Neural cell (in vitro differentiated cells): Measurements from ENCODE around the gene MAML3. TPM values are rescaled to one million over a fixed set of nuclear protein-coding genes. Genes with fewer than 3 reads are reported as not detected.

ENCODE experiments used
- H2AFZ ChIP-seq: fragments of 200-600, 300-800 bp; sonication (generic), shearing (Covaris generic); 2 replicates; pipeline ENCODE4 v1.6.0; 2014; ENCODE audit warnings: low read depth, mild to moderate bottlenecking, antibody characterized with exemption, low read length, moderate library complexity
- H3F3A ChIP-seq: fragments of 200-600 bp; shearing (Covaris generic); 2 replicates; pipeline ENCODE4 v1.6.1; 2016; ENCODE audit warnings: mild to moderate bottlenecking, moderate library complexity, mixed read lengths, antibody characterized with exemption, low read length; ENCODE audit not compliant: insufficient read depth, poor library complexity, severe bottlenecking
- H3K27ac ChIP-seq: fragments of 200-600, 300-800 bp; sonication (generic), shearing (Covaris generic); 2 replicates; pipeline ENCODE4 v1.5.1; 2014; ENCODE audit warnings: mild to moderate bottlenecking, low read length, moderate library complexity
- H3K27me3 ChIP-seq: fragments of 300-800, 200-600 bp; sonication (generic), shearing (Covaris generic); 2 replicates; pipeline ENCODE4 v1.6.0; 2014; ENCODE audit warnings: mild to moderate bottlenecking, low read depth, low read length, moderate library complexity; ENCODE audit not compliant: insufficient read depth
- H3K36me3 ChIP-seq: fragments of 300-800, 200-600 bp; sonication (generic), shearing (Covaris generic); 2 replicates; pipeline ENCODE4 v1.5.1; 2014; ENCODE audit warnings: mild to moderate bottlenecking, antibody characterized with exemption, low read length, moderate library complexity; ENCODE audit not compliant: insufficient read depth
- H3K4me2 ChIP-seq: fragments of 300-800, 200-600 bp; sonication (generic), shearing (Covaris generic); 2 replicates; pipeline ENCODE4 v1.6.0; 2014; ENCODE audit warnings: mild to moderate bottlenecking, low read length
- H3K4me3 ChIP-seq: fragments of 300-800, 200-600 bp; sonication (generic), shearing (Covaris generic); 2 replicates; pipeline ENCODE4 v1.5.1; 2014; ENCODE audit warnings: mild to moderate bottlenecking, low read length, moderate library complexity
- H3K79me2 ChIP-seq: fragments of 200-600 bp; shearing (Covaris generic); replicated peaks from 2 replicates; pipeline ENCODE4 v1.6.0; 2014; ENCODE audit warnings: mild to moderate bottlenecking, low read length, moderate library complexity; ENCODE audit not compliant: insufficient read depth
- H3K9ac ChIP-seq: fragments of 300-800, 200-600 bp; sonication (generic), shearing (Covaris generic); 2 replicates; pipeline ENCODE4 v1.6.1; 2016; ENCODE audit warnings: mild to moderate bottlenecking, low read length, mixed read lengths
- H3K9me2 ChIP-seq: fragments of 200-600 bp; shearing (Covaris generic); 2 replicates; pipeline ENCODE4 v1.6.1; 2016; ENCODE audit warnings: mild to moderate bottlenecking, low read length, mixed read lengths; ENCODE audit not compliant: insufficient read depth
- H3K9me3 ChIP-seq: fragments of 200-600, 300-800 bp; sonication (generic), shearing (Covaris generic); 2 replicates; pipeline ENCODE4 v1.6.1; 2016; ENCODE audit warnings: mild to moderate bottlenecking, mixed run types, low read length, moderate library complexity, mixed read lengths
- H4K20me1 ChIP-seq: fragments of 200-600 bp; shearing (Covaris generic); 2 replicates; pipeline ENCODE4 v1.6.1; 2016; ENCODE audit warnings: mild to moderate bottlenecking, mixed run types; ENCODE audit not compliant: insufficient read depth
- EP300 ChIP-seq: fragments of 450-650 bp; conservative IDR thresholded peaks from 2 replicates; pipeline ENCODE4 v1.6.1; 2014; ENCODE audit warnings: antibody characterized with exemption, mild to moderate bottlenecking, moderate library complexity; ENCODE audit not compliant: poor library complexity, severe bottlenecking
- EZH2 ChIP-seq: fragments of 200-600, 300-800 bp; shearing (Covaris generic), sonication (generic); IDR thresholded peaks from 2 replicates; pipeline ENCODE4 v1.6.1; 2014; ENCODE audit warnings: antibody characterized with exemption, low read length, borderline replicate concordance, mild to moderate bottlenecking; ENCODE audit not compliant: insufficient read depth, poor library complexity, severe bottlenecking
- MXI1 ChIP-seq: fragments of 450-650 bp; conservative IDR thresholded peaks from 2 replicates; pipeline ENCODE4 v1.6.1; 2014; ENCODE audit warnings: antibody characterized with exemption, mild to moderate bottlenecking; ENCODE audit not compliant: poor library complexity, severe bottlenecking
- POLR2AphosphoS5 ChIP-seq: IDR thresholded peaks from 2 replicates; pipeline ENCODE4 v1.6.1; 2012
- RAD21 ChIP-seq: fragments of 450-650 bp; conservative IDR thresholded peaks from 2 replicates; pipeline ENCODE4 v1.6.1; 2014; ENCODE audit warnings: antibody characterized with exemption, mild to moderate bottlenecking, moderate library complexity
- REST ChIP-seq: IDR thresholded peaks from 2 replicates; pipeline ENCODE4 v1.6.1; 2012; ENCODE audit warnings: borderline replicate concordance
- SMC3 ChIP-seq: fragments of 450-650 bp; conservative IDR thresholded peaks from 2 replicates; pipeline ENCODE4 v1.6.1; 2014; ENCODE audit warnings: antibody characterized with exemption, mild to moderate bottlenecking, moderate library complexity; ENCODE audit not compliant: poor library complexity
- TAF1 ChIP-seq: IDR thresholded peaks from 2 replicates; pipeline ENCODE4 v1.6.1; 2012; ENCODE audit warnings: low read depth
- polyA plus RNA-seq: library from polyadenylated mRNA; depleted of rRNA; stranded (reverse); fragments of >200 nt; gene quantifications from 2 replicates; pipeline ENCODE4 v1.2.3, GENCODE V29; 2014
- TF ChIP-seq, protein P1 (sequence below): fragments of 450-650 bp; IDR thresholded peaks from 2 replicates; pipeline ENCODE4 v1.5.1; 2014; ENCODE audit warnings: antibody characterized with exemption, mild to moderate bottlenecking, moderate library complexity; ENCODE audit not compliant: poor library complexity, severe bottlenecking

The MAML3 gene
- polyA plus RNA-seq, 1 donor from 2014 or later = 10.2 TPM

GRCh38 chr4:139786494-139787354, 367.3 kb downstream of the MAML3 start:
- H3F3A ChIP-seq = no peaks in the 10 kb centered on the region
- H2AFZ ChIP-seq = no peak overlapping the region
- H3K79me2 ChIP-seq = peaks cover 2% of the 10 kb centered on the region
- H4K20me1 ChIP-seq = no peaks in the 10 kb centered on the region
- no peaks in the 10 kb centered on the region for H3K36me3 ChIP-seq
- no peaks in the 10 kb centered on the region for H3K9me2 ChIP-seq
- peak overlapping the region; percentile 50 for H3K4me3 ChIP-seq
- no peaks in the 10 kb centered on the region for H3K27me3 ChIP-seq
- H3K9me3 ChIP-seq = no peaks in the 10 kb centered on the region
- TF ChIP-seq EZH2 (no peak), MXI1 (no peak), POLR2AphosphoS5 (no peak), EP300 (peak; percentile 89), SMC3 (peak; percentile 45)
- TF ChIP-seq, protein P1, sequence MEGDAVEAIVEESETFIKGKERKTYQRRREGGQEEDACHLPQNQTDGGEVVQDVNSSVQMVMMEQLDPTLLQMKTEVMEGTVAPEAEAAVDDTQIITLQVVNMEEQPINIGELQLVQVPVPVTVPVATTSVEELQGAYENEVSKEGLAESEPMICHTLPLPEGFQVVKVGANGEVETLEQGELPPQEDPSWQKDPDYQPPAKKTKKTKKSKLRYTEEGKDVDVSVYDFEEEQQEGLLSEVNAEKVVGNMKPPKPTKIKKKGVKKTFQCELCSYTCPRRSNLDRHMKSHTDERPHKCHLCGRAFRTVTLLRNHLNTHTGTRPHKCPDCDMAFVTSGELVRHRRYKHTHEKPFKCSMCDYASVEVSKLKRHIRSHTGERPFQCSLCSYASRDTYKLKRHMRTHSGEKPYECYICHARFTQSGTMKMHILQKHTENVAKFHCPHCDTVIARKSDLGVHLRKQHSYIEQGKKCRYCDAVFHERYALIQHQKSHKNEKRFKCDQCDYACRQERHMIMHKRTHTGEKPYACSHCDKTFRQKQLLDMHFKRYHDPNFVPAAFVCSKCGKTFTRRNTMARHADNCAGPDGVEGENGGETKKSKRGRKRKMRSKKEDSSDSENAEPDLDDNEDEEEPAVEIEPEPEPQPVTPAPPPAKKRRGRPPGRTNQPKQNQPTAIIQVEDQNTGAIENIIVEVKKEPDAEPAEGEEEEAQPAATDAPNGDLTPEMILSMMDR = peak; percentile 12
- H3K9ac ChIP-seq = peak overlapping the region; percentile 50
- peak overlapping the region; percentile 25 for H3K4me2 ChIP-seq
- peak overlapping the region; percentile 71 for H3K27ac ChIP-seq

DNA sequence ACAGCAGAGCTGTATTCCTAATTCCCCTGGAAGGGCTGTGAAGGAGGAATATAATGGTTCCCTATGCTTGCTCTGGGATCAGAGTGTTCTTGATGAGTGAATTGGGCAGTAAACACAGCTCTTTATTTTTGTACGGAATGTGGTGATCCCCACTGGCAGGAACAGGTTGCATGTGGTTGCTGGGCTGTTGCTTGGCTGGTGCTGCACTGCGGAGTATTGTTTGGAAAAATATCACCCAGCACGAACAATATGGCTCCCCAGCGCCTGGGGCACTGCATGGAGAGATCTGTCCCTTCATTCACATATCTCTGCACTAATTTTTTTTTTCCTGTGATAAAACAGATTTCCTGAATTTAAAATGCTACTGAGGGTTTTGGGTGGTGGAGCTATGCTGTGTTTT, 368.6 kb downstream of the MAML3 start:
- no peaks in the 10 kb centered on the region for H3K9me2 ChIP-seq
- no peaks in the 10 kb centered on the region for H3F3A ChIP-seq
- H3K79me2 ChIP-seq = no peaks in the 10 kb centered on the region
- H3K4me2 ChIP-seq = no peak overlapping the region
- H3K27ac ChIP-seq = peak overlapping the region; percentile 71
- H3K27me3 ChIP-seq = no peaks in the 10 kb centered on the region
- H3K9ac ChIP-seq = no peak overlapping the region
- H3K9me3 ChIP-seq = no peaks in the 10 kb centered on the region
- H2AFZ ChIP-seq = no peak overlapping the region
- no peaks in the 10 kb centered on the region for H3K36me3 ChIP-seq
- TF ChIP-seq RAD21 (no peak), MXI1 (no peak), REST (no peak), SMC3 (no peak), EZH2 (no peak), TAF1 (no peak)
- no peak overlapping the region for H3K4me3 ChIP-seq
- no peaks in the 10 kb centered on the region for H4K20me1 ChIP-seq
